H9 (cell line): Measurements from ENCODE around the gene FRMD4B. TPM values are rescaled to one million over a fixed set of nuclear protein-coding genes. Genes with fewer than 3 reads are reported as not detected.

Source experiments
- DNase-seq: peaks from one replicate; pipeline ENCODE4 v3.0.0-alpha.2; 2017
- H2AFZ ChIP-seq: one replicate; pipeline ENCODE4 v1.6.1; 2013; ENCODE audit warnings: mild to moderate bottlenecking, low read length, control low read depth, moderate library complexity
- H2AK5ac ChIP-seq: 2 replicates; pipeline ENCODE4 v1.6.1; 2013; ENCODE audit warnings: low read length, control low read depth, mixed read lengths; ENCODE audit not compliant: insufficient read length
- H2BK120ac ChIP-seq: one replicate; pipeline ENCODE4 v1.6.1; 2013; ENCODE audit warnings: low read depth, mild to moderate bottlenecking, low read length, control low read depth, inconsistent platforms; ENCODE audit not compliant: poor library complexity, severe bottlenecking
- H2BK12ac ChIP-seq: 2 replicates; pipeline ENCODE4 v1.6.1; 2013; ENCODE audit warnings: low read length, control low read depth, mixed read lengths, low read depth; ENCODE audit not compliant: insufficient read length
- H2BK15ac ChIP-seq: 2 replicates; pipeline ENCODE4 v1.6.1; 2013; ENCODE audit warnings: low read depth, low read length, control low read depth
- H2BK20ac ChIP-seq: one replicate; pipeline ENCODE4 v1.6.1; 2013; ENCODE audit warnings: low read depth, mild to moderate bottlenecking, low read length, control low read depth, inconsistent platforms; ENCODE audit not compliant: poor library complexity, severe bottlenecking
- H2BK5ac ChIP-seq: 2 replicates; pipeline ENCODE4 v1.6.1; 2013; ENCODE audit warnings: low read length, control low read depth, mixed read lengths; ENCODE audit not compliant: insufficient read length
- H3K14ac ChIP-seq: 2 replicates; pipeline ENCODE4 v1.6.1; 2013; ENCODE audit warnings: low read length, control low read depth; ENCODE audit not compliant: insufficient read depth
- H3K18ac ChIP-seq: 2 replicates; pipeline ENCODE4 v1.6.1; 2013; ENCODE audit warnings: low read depth, mild to moderate bottlenecking, mixed read lengths, low read length, control low read depth; ENCODE audit not compliant: insufficient read length
- H3K23ac ChIP-seq: 2 replicates; pipeline ENCODE4 v1.6.1; 2013; ENCODE audit warnings: low read length, control low read depth, mixed read lengths, low read depth; ENCODE audit not compliant: insufficient read length
- H3K23me2 ChIP-seq: 2 replicates; pipeline ENCODE4 v1.6.1; 2013; ENCODE audit warnings: low read depth, mild to moderate bottlenecking, mixed read lengths, low read length, control low read depth; ENCODE audit not compliant: insufficient read length, poor library complexity, severe bottlenecking
- H3K27ac ChIP-seq: 2 replicates; pipeline ENCODE4 v1.5.1; 2013; ENCODE audit warnings: low read length, control low read depth, mixed read lengths, low read depth; ENCODE audit not compliant: insufficient read length
- H3K27me3 ChIP-seq: 2 replicates; pipeline ENCODE4 v1.6.1; 2013; ENCODE audit warnings: low read length, control low read depth, inconsistent platforms; ENCODE audit not compliant: insufficient read depth
- H3K4ac ChIP-seq: 2 replicates; pipeline ENCODE4 v1.6.1; 2013; ENCODE audit warnings: low read depth, mild to moderate bottlenecking, control low read depth, inconsistent platforms, low read length, moderate library complexity
- H3K4me1 ChIP-seq: 2 replicates; pipeline ENCODE4 v1.6.1; 2013; ENCODE audit warnings: low read length, control low read depth, inconsistent platforms; ENCODE audit not compliant: insufficient read depth
- H3K4me2 ChIP-seq: 2 replicates; pipeline ENCODE4 v1.6.1; 2013; ENCODE audit warnings: low read length, control low read depth, mixed read lengths; ENCODE audit not compliant: insufficient read length, insufficient read depth
- H3K56ac ChIP-seq: 2 replicates; pipeline ENCODE4 v1.6.1; 2013; ENCODE audit warnings: low read depth, mild to moderate bottlenecking, mixed read lengths, low read length, control low read depth; ENCODE audit not compliant: insufficient read length
- H3K79me1 ChIP-seq: 2 replicates; pipeline ENCODE4 v1.6.1; 2013; ENCODE audit warnings: low read depth, mild to moderate bottlenecking, moderate library complexity, low read length, control low read depth, inconsistent platforms; ENCODE audit not compliant: insufficient read depth, poor library complexity, severe bottlenecking
- H3K79me2 ChIP-seq: 2 replicates; pipeline ENCODE4 v1.6.1; 2013; ENCODE audit warnings: low read length, control low read depth, inconsistent platforms; ENCODE audit not compliant: insufficient read depth
- H3K9ac ChIP-seq: 2 replicates; pipeline ENCODE4 v1.6.1; 2013; ENCODE audit warnings: low read length, control low read depth, mixed read lengths; ENCODE audit not compliant: insufficient read length; ENCODE audit errors: extremely low read depth
- H3K9me3 ChIP-seq: one replicate; pipeline ENCODE4 v1.6.1; 2013; ENCODE audit warnings: low read depth, low read length, inconsistent platforms; ENCODE audit not compliant: control insufficient read depth
- H3T11ph ChIP-seq: one replicate; pipeline ENCODE4 v1.6.1; 2013; ENCODE audit warnings: mild to moderate bottlenecking, low read length, control low read depth, inconsistent platforms
- H4K20me1 ChIP-seq: one replicate; pipeline ENCODE4 v1.6.1; 2013; ENCODE audit not compliant: control insufficient read depth, insufficient read length, insufficient read depth
- H4K5ac ChIP-seq: 2 replicates; pipeline ENCODE4 v1.6.1; 2013; ENCODE audit warnings: low read depth, mild to moderate bottlenecking, mixed read lengths, low read length, control low read depth; ENCODE audit not compliant: insufficient read length
- H4K8ac ChIP-seq: replicated peaks from 2 replicates; pipeline ENCODE4 v1.6.1; 2013; ENCODE audit warnings: low read length, control low read depth, mixed read lengths, low read depth; ENCODE audit not compliant: insufficient read length
- H4K91ac ChIP-seq: 2 replicates; pipeline ENCODE4 v1.6.1; 2013; ENCODE audit warnings: low read depth, mild to moderate bottlenecking, moderate library complexity, mixed read lengths, low read length, control low read depth; ENCODE audit not compliant: insufficient read length
- H3K27ac Mint-ChIP-seq, 3 experiments: 2 replicates in 2 of 3; 3 replicates in 1 of 3; pipeline ENCODE4 v1.8.0; 2020 to 2021; ENCODE audit warnings: mixed read lengths in 3 of 3, mild to moderate bottlenecking in 1 of 3, moderate library complexity in 1 of 3
- H3K27me3 Mint-ChIP-seq: 2 replicates; pipeline ENCODE4 v1.8.0; 2021; ENCODE audit warnings: low read depth, mild to moderate bottlenecking, moderate library complexity, mixed read lengths
- H3K36me3 Mint-ChIP-seq, 3 experiments: 2 replicates in 2 of 3; 3 replicates in 1 of 3; pipeline ENCODE4 v1.8.0; 2020 to 2021; ENCODE audit warnings: low read depth in 3 of 3, mixed read lengths in 3 of 3; ENCODE audit not compliant: insufficient read depth in 1 of 3
- H3K4me1 Mint-ChIP-seq, 2 experiments: 2 replicates each; pipeline ENCODE4 v1.8.0; 2020; ENCODE audit warnings: mixed read lengths in 2 of 2
- H3K4me3 Mint-ChIP-seq, 2 experiments: 2 replicates in 1 of 2; 3 replicates in 1 of 2; pipeline ENCODE4 v1.8.0; 2020 to 2021; ENCODE audit warnings: mild to moderate bottlenecking in 2 of 2, mixed read lengths in 2 of 2, moderate library complexity in 1 of 2
- H3K9me3 Mint-ChIP-seq, 2 experiments: 2 replicates in 1 of 2; 3 replicates in 1 of 2; pipeline ENCODE4 v1.8.0; 2020; ENCODE audit warnings: mild to moderate bottlenecking in 2 of 2, mixed read lengths in 2 of 2, moderate library complexity in 1 of 2
- CTCF ChIP-seq: fragments of 200-600 bp; sonication (generic); conservative IDR thresholded peaks from 3 replicates; pipeline ENCODE4 v1.8.0; 2021; ENCODE audit warnings: antibody characterized with exemption, mild to moderate bottlenecking
- WGBS: extraction: QIAGEN DNeasy Blood & Tissue Kit; methylation state at CpG from one replicate; pipeline ENCODE4 v1.1.7; 2013; ENCODE audit warnings: missing lambda C conversion rate, low lambda C conversion rate, mixed read lengths; ENCODE audit not compliant: insufficient read length; ENCODE audit errors: extremely low coverage; 5-methylcytosine and 5-hydroxymethylcytosine counted together
- total RNA-seq: library from RNA; stranded (reverse); gene quantifications from 2 replicates; pipeline ENCODE4 v1.2.1, GENCODE V29; 2021

The FRMD4B gene
- total RNA-seq, 1 experiment from 2014 or later = 3.4 TPM

DNA sequence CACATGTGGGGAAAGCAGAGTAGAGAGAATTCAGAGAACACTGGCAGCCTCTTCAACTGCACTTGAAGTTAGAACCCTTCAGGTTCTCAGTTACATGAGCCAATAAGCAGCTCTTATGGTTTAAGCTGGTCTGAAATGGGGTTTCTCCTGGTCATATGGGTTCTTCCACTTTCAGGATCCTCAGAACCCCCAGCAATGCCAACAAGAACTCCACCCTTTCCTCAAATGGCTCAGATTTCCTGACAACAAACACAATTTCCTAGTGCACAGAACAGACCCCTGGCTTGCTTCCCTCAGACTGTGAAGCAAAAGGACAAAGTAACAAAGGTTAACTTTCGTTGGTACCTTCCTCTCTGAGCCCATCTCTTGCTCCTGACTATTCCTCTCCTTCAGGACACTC lies 23.9 kb upstream of the FRMD4B start:
- no peak for TF ChIP-seq CTCF
- Histone ChIP-seq H4K91ac (no peak overlapping the region), H2BK12ac (no peak overlapping the region), H3K23ac (no peak overlapping the region), H3K18ac (no peak overlapping the region), H4K8ac (no peak overlapping the region), H3K14ac (no peak overlapping the region), H2BK120ac (no peak overlapping the region), H3K9ac (no peak overlapping the region), H3K27me3 (no peaks in the 10 kb centered on the region), H2BK15ac (no peak overlapping the region), H3T11ph (no peak overlapping the region), H3K4me2 (no peak overlapping the region), H2AFZ (no peak overlapping the region), H2AK5ac (no peak overlapping the region), H3K79me1 (no peaks in the 10 kb centered on the region), H3K27ac (no peak overlapping the region), H4K20me1 (no peaks in the 10 kb centered on the region), H4K5ac (no peak overlapping the region), H3K23me2 (no peaks in the 10 kb centered on the region), H3K4ac (no peak overlapping the region), H2BK20ac (no peak overlapping the region), H3K79me2 (no peaks in the 10 kb centered on the region), H3K56ac (no peak overlapping the region), H3K4me1 (peaks cover 5% of the 10 kb centered on the region; the same call in 1 of the 2 replicates), H3K9me3 (no peaks in the 10 kb centered on the region), H2BK5ac (no peak overlapping the region)
- DNase-seq = no peak
- Mint-ChIP-seq H3K4me1 (peaks cover 19 to 23% of the 10 kb centered on the region in 2 experiments), H3K27me3 (no peaks in the 10 kb centered on the region), H3K36me3 (no peaks in the 10 kb centered on the region; a peak in 1 of 7 replicates), H3K4me3 (no peak overlapping the region), H3K27ac (no peak overlapping the region), H3K9me3 (peaks cover 0 to 4% of the 10 kb centered on the region in 2 experiments; a peak in 1 of 5 replicates)
- WGBS = no CpG with 5 or more reads among the region's 1 CpG
